K562 (cell line): ENCODE measurements around the gene TREX2. TPM values are rescaled to one million over a fixed set of nuclear protein-coding genes. Genes with fewer than 3 reads are reported as not detected.

Experiments
- BMI1 ChIP-seq: fragments of 150-350 bp; IDR thresholded peaks from 2 replicates; pipeline ENCODE4 v1.6.1; 2014; ENCODE audit warnings: low read length
- C11orf30 ChIP-seq: fragments of 450-650 bp; IDR thresholded peaks from 2 replicates; pipeline ENCODE4 v1.6.1; 2016; ENCODE audit warnings: low read depth, mild to moderate bottlenecking
- ELF1 ChIP-seq: fragments of 200-800 bp; sonication (Bioruptor generic); IDR thresholded peaks from 2 replicates; pipeline ENCODE4 v1.6.1; 2016; ENCODE audit warnings: missing genetic modification characterization, missing compliant biosample characterization
- FOXA3 ChIP-seq, 2 experiments: fragments of 450-650 bp in 1 of 2; sonication (generic) in 1 of 2; formaldehyde crosslinking; IDR thresholded peaks in 1 of 2; conservative IDR thresholded peaks in 1 of 2; 2 replicates each; pipeline versions ENCODE4 v1.4.0 to v1.8.0; 2020 to 2022; ENCODE audit warnings: mild to moderate bottlenecking in 2 of 2, missing genetic modification reagents in 1 of 2
- ILF3 ChIP-seq: fragments of 450-650 bp; IDR thresholded peaks from 2 replicates; pipeline ENCODE4 v1.6.1; 2018; ENCODE audit warnings: antibody characterized with exemption, mild to moderate bottlenecking, moderate library complexity, borderline replicate concordance
- L3MBTL2 ChIP-seq: fragments of 450-650 bp; IDR thresholded peaks from 2 replicates; pipeline ENCODE4 v1.6.1; 2016; ENCODE audit warnings: mild to moderate bottlenecking, moderate library complexity
- PML ChIP-seq: IDR thresholded peaks from 2 replicates; pipeline ENCODE4 v1.6.1; 2012; ENCODE audit warnings: low read length, inconsistent platforms
- RAD51 ChIP-seq: fragments of 450-650 bp; IDR thresholded peaks from 2 replicates; pipeline ENCODE4 v1.7.1; 2016; ENCODE audit warnings: low read depth, mild to moderate bottlenecking, borderline replicate concordance
- SPI1 ChIP-seq: IDR thresholded peaks from 2 replicates; pipeline ENCODE4 v1.6.1; 2011; ENCODE audit warnings: low read depth, low read length, control low read depth, borderline replicate concordance
- WHSC1 ChIP-seq: IDR thresholded peaks from one replicate; pipeline ENCODE4 v1.6.1; 2012; ENCODE audit warnings: low read length, control low read depth, inconsistent platforms
- ZC3H4 ChIP-seq: sonication (generic); formaldehyde crosslinking; IDR thresholded peaks from 2 replicates; pipeline ENCODE4 v1.9.0; 2021; ENCODE audit warnings: missing genetic modification reagents, borderline replicate concordance
- ZNF3 ChIP-seq: fragments of 250-450 bp; sonication (Bioruptor Pico); IDR thresholded peaks from 2 replicates; pipeline ENCODE4 v1.5.0; 2021; ENCODE audit warnings: mild to moderate bottlenecking, moderate library complexity
- polyA plus RNA-seq, 8 experiments: library from polyadenylated mRNA; depleted of rRNA in 4 of 8; stranded (reverse) in 5 of 8; unstranded in 3 of 8; fragments of >200 nt; fragmentation: Nextera tagmentation in 2 of 8; fragmentation: Illumina TruSeq in 1 of 8; extraction: Ambion mirVana in 2 of 8; extraction: Trizol in 1 of 8; gene quantifications; 2 replicates each; pipeline versions ENCODE4 v1.2.1 to v1.2.3, GENCODE V29; 2011 to 2014; ENCODE audit warnings: inconsistent platforms in 1 of 8, missing spikeins in 1 of 8
- total RNA-seq, 7 experiments: library from RNA; depleted of rRNA in 6 of 7; stranded (reverse); fragments of >200 nt in 6 of 7; fragmentation: Illumina TruSeq in 2 of 7; extraction: Trizol in 2 of 7; gene quantifications; 2 replicates each; pipeline versions ENCODE4 v1.2.1 to v1.2.3, GENCODE V29; 2011 to 2021; ENCODE audit warnings: low replicate concordance in 1 of 7
- TF ChIP-seq, protein P1 (sequence below): sonication (generic); formaldehyde crosslinking; IDR thresholded peaks from 2 replicates; pipeline ENCODE4 v1.8.0; 2023; ENCODE audit warnings: mild to moderate bottlenecking, missing genetic modification reagents
- TF ChIP-seq, protein P2 (sequence below): fragments of 450-650 bp; formaldehyde crosslinking; IDR thresholded peaks from 2 replicates; pipeline ENCODE4 v1.4.0; 2020; ENCODE audit warnings: mild to moderate bottlenecking, moderate library complexity
- TF ChIP-seq, protein P3 (sequence below): sonication (generic); formaldehyde crosslinking; IDR thresholded peaks from 2 replicates; pipeline ENCODE4 v1.9.0; 2022; ENCODE audit warnings: mild to moderate bottlenecking, missing genetic modification reagents
- TF ChIP-seq, protein P4 (sequence below): fragments of 200-800 bp; sonication (Bioruptor generic); IDR thresholded peaks from 2 replicates; pipeline ENCODE4 v1.6.1; 2017; ENCODE audit warnings: missing genetic modification characterization, missing compliant biosample characterization

TREX2 gene
- total and polyA plus RNA-seq, 9 of the 15 experiments (the other 6 are each of a cell fraction or from before 2014, with no cell fraction given): 0.07 to 1.5 (median 0.33) TPM; not detected in 2

DNA sequence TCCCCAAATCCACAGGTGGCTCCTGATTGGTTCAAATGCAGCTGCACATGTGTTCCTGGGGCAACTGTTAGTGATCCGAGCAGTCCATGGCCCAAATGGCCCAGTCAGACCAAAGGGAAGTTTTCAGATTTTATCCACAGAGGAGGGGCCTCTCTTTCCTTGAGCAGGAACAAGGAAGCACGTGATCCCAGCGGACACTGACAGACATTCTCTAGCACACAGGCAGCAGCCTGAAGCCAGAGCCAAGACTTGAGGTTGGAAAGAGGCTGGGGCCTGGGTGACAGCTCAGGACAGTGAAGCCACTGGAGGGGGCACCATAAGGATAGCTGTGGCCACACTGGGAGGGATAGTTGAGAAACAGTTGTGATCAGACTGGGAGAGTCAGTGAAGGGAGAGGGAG lies 38.1 kb downstream of the TREX2 start (continued):
- TF ChIP-seq, protein P1, sequence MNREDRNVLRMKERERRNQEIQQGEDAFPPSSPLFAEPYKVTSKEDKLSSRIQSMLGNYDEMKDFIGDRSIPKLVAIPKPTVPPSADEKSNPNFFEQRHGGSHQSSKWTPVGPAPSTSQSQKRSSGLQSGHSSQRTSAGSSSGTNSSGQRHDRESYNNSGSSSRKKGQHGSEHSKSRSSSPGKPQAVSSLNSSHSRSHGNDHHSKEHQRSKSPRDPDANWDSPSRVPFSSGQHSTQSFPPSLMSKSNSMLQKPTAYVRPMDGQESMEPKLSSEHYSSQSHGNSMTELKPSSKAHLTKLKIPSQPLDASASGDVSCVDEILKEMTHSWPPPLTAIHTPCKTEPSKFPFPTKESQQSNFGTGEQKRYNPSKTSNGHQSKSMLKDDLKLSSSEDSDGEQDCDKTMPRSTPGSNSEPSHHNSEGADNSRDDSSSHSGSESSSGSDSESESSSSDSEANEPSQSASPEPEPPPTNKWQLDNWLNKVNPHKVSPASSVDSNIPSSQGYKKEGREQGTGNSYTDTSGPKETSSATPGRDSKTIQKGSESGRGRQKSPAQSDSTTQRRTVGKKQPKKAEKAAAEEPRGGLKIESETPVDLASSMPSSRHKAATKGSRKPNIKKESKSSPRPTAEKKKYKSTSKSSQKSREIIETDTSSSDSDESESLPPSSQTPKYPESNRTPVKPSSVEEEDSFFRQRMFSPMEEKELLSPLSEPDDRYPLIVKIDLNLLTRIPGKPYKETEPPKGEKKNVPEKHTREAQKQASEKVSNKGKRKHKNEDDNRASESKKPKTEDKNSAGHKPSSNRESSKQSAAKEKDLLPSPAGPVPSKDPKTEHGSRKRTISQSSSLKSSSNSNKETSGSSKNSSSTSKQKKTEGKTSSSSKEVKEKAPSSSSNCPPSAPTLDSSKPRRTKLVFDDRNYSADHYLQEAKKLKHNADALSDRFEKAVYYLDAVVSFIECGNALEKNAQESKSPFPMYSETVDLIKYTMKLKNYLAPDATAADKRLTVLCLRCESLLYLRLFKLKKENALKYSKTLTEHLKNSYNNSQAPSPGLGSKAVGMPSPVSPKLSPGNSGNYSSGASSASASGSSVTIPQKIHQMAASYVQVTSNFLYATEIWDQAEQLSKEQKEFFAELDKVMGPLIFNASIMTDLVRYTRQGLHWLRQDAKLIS (CRISPR knock-in tag): no peak
- no peak for TF ChIP-seq ZNF3 (CRISPR knock-in tag)
- TF ChIP-seq, protein P2, sequence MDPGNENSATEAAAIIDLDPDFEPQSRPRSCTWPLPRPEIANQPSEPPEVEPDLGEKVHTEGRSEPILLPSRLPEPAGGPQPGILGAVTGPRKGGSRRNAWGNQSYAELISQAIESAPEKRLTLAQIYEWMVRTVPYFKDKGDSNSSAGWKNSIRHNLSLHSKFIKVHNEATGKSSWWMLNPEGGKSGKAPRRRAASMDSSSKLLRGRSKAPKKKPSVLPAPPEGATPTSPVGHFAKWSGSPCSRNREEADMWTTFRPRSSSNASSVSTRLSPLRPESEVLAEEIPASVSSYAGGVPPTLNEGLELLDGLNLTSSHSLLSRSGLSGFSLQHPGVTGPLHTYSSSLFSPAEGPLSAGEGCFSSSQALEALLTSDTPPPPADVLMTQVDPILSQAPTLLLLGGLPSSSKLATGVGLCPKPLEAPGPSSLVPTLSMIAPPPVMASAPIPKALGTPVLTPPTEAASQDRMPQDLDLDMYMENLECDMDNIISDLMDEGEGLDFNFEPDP (CRISPR knock-in tag): no peak
- peak; percentile 45 for TF ChIP-seq RAD51
- no peak for TF ChIP-seq ZC3H4
- no peak for TF ChIP-seq ILF3
- no peak for TF ChIP-seq WHSC1
- no peak for TF ChIP-seq PML
- no peak for TF ChIP-seq SPI1
- TF ChIP-seq L3MBTL2: peak; percentile 70; the same call in 1 of the 2 replicates
- TF ChIP-seq, protein P3, sequence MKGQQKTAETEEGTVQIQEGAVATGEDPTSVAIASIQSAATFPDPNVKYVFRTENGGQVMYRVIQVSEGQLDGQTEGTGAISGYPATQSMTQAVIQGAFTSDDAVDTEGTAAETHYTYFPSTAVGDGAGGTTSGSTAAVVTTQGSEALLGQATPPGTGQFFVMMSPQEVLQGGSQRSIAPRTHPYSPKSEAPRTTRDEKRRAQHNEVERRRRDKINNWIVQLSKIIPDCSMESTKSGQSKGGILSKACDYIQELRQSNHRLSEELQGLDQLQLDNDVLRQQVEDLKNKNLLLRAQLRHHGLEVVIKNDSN: peak; percentile 68
- TF ChIP-seq FOXA3 (CRISPR knock-in tag; conservative IDR thresholded peaks at IDR 0.05 in 1 of 2, IDR thresholded peaks at IDR 0.05 in 1 of 2): no peak
- TF ChIP-seq BMI1: no peak
- no peak for TF ChIP-seq C11orf30
- TF ChIP-seq ELF1 (tag): no peak
- TF ChIP-seq, protein P4, sequence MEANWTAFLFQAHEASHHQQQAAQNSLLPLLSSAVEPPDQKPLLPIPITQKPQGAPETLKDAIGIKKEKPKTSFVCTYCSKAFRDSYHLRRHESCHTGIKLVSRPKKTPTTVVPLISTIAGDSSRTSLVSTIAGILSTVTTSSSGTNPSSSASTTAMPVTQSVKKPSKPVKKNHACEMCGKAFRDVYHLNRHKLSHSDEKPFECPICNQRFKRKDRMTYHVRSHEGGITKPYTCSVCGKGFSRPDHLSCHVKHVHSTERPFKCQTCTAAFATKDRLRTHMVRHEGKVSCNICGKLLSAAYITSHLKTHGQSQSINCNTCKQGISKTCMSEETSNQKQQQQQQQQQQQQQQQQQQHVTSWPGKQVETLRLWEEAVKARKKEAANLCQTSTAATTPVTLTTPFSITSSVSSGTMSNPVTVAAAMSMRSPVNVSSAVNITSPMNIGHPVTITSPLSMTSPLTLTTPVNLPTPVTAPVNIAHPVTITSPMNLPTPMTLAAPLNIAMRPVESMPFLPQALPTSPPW (CRISPR knock-in tag): 0 out of 2 replicates have a peak, but pooled peaks have one; percentile 22
